Measurements from ENCODE around the gene SDC4.

SDC4 gene

GRCh38 chr20:45282700-45283550 lies 65.3 kb downstream of the SDC4 start:
- no peak for DNase-seq (ENCODE audit: low read depth)
- in situ Hi-C loops (cut with HindIII; ENCODE audit: low sequenced_read_pairs), result loop anchor here (25.0 kb wide), 1 partner anchor 271 kb away; no protein-coding TSS in a partner anchor
- TF ChIP-seq CTCF (IDR thresholded peaks at IDR 0.05; ENCODE audit: low read depth, low read length, missing control alignments), result no peak
- no peak overlapping the region for H3K4me3 ChIP-seq (ENCODE audit: low read depth, low read length)

GRCh38 chr20:45279992-45280391 lies 68.2 kb downstream of the SDC4 start:
- DNase-seq (ENCODE audit: low read depth), result no peak
- TF ChIP-seq CTCF (IDR thresholded peaks at IDR 0.05; ENCODE audit: low read depth, low read length, missing control alignments), result no peak
- no peak overlapping the region for H3K4me3 ChIP-seq (ENCODE audit: low read depth, low read length)
- in situ Hi-C loops (cut with HindIII; ENCODE audit: low sequenced_read_pairs), result loop anchor here (25.0 kb wide), 1 partner anchor 268 kb away; no protein-coding TSS in a partner anchor

GRCh38 chr20:45275338-45275737 lies 72.9 kb downstream of the SDC4 start:
- no peak for DNase-seq (ENCODE audit: low read depth)
- in situ Hi-C loops (cut with HindIII; ENCODE audit: low sequenced_read_pairs), result loop anchor here (25.0 kb wide), 1 partner anchor 263 kb away; no protein-coding TSS in a partner anchor
- TF ChIP-seq CTCF (IDR thresholded peaks at IDR 0.05; ENCODE audit: low read depth, low read length, missing control alignments), result no peak
- H3K4me3 ChIP-seq (ENCODE audit: low read depth, low read length), result no peak overlapping the region

Measured in astrocyte of the cerebellum (primary cell).